Parietal lobe (tissue), 1 donor: ENCODE measurements around the gene PCDHGA6. TPM values are rescaled to one million over a fixed set of nuclear protein-coding genes. Genes with fewer than 3 reads are reported as not detected.

Experiments
- total RNA-seq: library from RNA; depleted of rRNA; stranded (reverse); fragments of >200 nt; gene quantifications from one replicate; pipeline ENCODE4 v1.2.3, GENCODE V29; 2014

Gene PCDHGA6
- total RNA-seq, 1 donor from 2014 or later: 29.1 TPM

DNA sequence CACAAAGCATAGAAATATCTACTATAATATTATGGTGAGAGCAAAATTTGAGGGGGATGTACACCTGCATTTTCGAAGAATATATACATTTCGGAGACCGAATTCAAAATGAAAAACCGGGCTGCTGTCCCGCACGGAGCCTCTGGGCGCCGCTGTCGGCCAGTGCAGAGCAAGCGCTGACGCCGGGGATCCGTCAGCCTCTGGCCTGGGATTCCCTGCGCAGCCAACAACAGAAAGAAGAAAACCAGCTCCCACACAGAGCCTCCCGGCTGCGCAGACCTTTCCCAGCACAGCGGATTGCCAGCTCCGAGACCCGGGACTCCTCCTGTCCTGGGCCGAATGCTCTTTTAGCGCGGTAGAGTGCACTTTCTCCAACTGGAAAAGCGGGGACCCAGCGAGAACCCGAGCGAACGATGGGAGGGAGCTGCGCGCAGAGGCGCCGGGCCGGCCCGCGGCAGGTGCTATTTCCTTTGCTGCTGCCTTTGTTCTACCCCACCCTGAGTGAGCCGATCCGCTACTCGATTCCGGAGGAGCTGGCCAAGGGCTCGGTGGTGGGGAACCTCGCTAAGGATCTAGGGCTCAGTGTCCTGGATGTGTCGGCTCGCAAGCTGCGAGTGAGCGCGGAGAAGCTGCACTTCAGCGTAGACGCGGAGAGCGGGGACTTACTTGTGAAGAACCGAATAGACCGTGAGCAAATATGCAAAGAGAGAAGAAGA lies 34.3 kb downstream of the PCDHGA6 start, which contains the start of gene PCDHGB6:
Gene PCDHGB6 (plus strand): TSS at position 232 of the 716 bp plus-strand sequence. CDS start 182 bp downstream, at position 414.

DNA sequence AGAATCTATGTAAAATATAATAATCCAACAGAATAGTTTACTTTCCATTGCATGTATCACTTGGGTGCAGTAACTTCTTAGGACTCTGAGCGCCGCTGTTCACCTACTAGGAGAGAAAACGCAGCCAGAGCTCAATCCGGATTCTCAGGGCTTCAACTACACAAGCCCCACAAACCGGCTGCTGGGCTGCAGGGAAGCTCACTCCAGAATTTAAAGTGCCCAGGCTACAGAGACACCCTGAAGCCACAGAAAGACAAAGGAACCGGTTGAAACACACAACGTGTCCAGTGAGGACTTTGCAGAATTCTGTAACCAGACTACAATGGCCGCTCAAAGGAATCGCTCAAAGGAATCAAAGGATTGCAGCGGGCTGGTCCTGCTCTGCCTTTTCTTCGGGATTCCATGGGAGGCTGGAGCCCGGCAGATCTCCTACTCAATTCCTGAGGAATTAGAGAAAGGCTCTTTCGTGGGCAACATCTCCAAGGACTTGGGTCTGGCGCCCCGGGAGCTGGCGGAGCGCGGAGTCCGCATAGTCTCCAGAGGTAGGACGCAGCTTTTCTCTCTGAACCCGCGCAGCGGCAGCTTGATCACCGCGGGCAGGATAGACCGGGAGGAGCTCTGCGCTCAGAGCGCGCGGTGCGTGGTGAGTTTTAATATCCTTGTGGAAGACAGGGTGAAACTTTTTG lies 39.3 kb downstream of the PCDHGA6 start, which contains the start of gene PCDHGA10:
Gene PCDHGA10 (plus strand): TSS at position 134 of the 686 bp plus-strand sequence. CDS start 189 bp downstream, at position 323.

DNA sequence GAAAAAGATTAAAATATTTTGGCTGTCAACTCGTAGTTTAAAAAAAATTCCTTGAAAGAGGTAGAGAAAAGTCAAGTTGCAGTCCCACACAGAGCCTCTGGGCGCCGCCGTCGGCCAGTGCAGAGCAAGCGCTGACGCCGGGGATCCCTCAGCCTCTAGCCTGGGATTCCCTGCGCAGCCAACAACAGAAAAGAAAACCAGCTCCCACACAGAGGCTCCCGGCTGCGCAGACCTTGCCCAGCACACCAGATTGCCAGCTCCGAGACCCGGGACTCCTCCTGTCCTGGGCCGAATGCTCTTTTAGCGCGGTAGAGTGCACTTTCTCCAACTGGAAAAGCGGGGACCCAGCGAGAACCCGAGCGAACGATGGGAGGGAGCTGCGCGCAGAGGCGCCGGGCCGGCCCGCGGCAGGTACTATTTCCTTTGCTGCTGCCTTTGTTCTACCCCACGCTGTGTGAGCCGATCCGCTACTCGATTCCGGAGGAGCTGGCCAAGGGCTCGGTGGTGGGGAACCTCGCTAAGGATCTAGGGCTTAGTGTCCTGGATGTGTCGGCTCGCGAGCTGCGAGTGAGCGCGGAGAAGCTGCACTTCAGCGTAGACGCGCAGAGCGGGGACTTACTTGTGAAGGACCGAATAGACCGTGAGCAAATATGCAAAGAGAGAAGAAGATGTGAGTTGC lies 43.9 kb downstream of the PCDHGA6 start, which contains the start of gene PCDHGB7:
Gene PCDHGB7 (plus strand): TSS at position 184 of the 679 bp plus-strand sequence. CDS start 183 bp downstream, at position 367.

DNA sequence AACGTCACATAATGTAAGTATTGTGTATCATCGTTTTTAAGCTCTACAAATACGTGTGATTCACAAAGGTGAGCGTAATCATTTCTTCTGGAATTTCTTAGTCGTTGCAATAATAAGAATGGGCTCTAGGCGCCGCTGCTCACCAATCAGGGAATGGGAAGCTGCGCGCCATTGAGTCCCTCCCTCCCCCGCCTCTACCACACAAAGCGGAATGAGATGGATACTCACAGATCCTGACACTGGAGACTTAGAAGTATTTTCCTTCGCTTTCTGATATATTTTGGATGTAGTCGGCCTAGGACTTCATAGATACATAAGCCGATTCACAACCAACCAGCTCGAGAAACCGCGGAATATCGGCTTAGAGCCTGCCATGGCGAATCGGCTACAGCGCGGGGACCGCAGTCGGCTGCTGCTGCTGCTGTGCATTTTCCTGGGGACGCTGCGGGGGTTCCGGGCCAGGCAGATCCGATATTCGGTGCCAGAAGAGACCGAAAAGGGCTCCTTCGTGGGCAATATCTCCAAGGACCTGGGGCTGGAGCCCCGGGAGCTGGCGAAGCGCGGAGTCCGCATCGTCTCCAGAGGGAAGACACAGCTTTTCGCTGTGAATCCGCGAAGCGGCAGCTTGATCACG lies 47.3 kb downstream of the PCDHGA6 start, which contains the start of gene PCDHGA11:
Gene PCDHGA11 (plus strand): TSS at position 197 of the 634 bp plus-strand sequence. CDS start 177 bp downstream, at position 374.

Other genes with a start within 250 kb of the PCDHGA6 start
- gene PCDHB5, start 238.7 kb upstream of the PCDHGA6 start, total RNA-seq: 16.3 TPM
- gene PCDHB6, start 223.8 kb upstream of the PCDHGA6 start, total RNA-seq: 5.6 TPM
- 17.8 TPM for gene PCDHB7, start 201.2 kb upstream of the PCDHGA6 start, total RNA-seq
- gene PCDHB8, start 196.1 kb upstream of the PCDHGA6 start, total RNA-seq: 15.0 TPM
- gene PCDHB16, start 191.5 kb upstream of the PCDHGA6 start, total RNA-seq: 10.6 TPM
- gene PCDHB9, start 186.7 kb upstream of the PCDHGA6 start, total RNA-seq: 11.9 TPM
- gene PCDHB10, start 181.5 kb upstream of the PCDHGA6 start, total RNA-seq: 26.3 TPM
- gene PCDHB11, start 174.3 kb upstream of the PCDHGA6 start, total RNA-seq: 24.1 TPM
- gene PCDHB12, start 165.2 kb upstream of the PCDHGA6 start, total RNA-seq: 36.9 TPM
- 29.7 TPM for gene PCDHB13, start 160.0 kb upstream of the PCDHGA6 start, total RNA-seq
- 28.2 TPM for gene PCDHB14, start 150.5 kb upstream of the PCDHGA6 start, total RNA-seq
- 32.9 TPM for gene PCDHB15, start 128.5 kb upstream of the PCDHGA6 start, total RNA-seq
- gene SLC25A2, start 69.8 kb upstream of the PCDHGA6 start, total RNA-seq: 0.63 TPM
- gene TAF7, start 53.1 kb upstream of the PCDHGA6 start, total RNA-seq: 77.3 TPM
- gene PCDHGA1, start 43.4 kb upstream of the PCDHGA6 start, total RNA-seq: 9.1 TPM
- gene PCDHGA2, start 35.1 kb upstream of the PCDHGA6 start, total RNA-seq: 11.9 TPM
- 11.0 TPM for gene PCDHGA3, start 30.1 kb upstream of the PCDHGA6 start, total RNA-seq
- gene PCDHGB1, start 23.8 kb upstream of the PCDHGA6 start, total RNA-seq: 20.3 TPM
- 21.6 TPM for gene PCDHGA4, start 18.9 kb upstream of the PCDHGA6 start, total RNA-seq
- 21.9 TPM for gene PCDHGB2, start 13.9 kb upstream of the PCDHGA6 start, total RNA-seq
- 17.8 TPM for gene PCDHGA5, start 9.7 kb upstream of the PCDHGA6 start, total RNA-seq
- gene PCDHGB3, start 3.6 kb upstream of the PCDHGA6 start, total RNA-seq: 31.0 TPM
- 23.8 TPM for gene PCDHGA7, start 8.9 kb downstream of the PCDHGA6 start, total RNA-seq
- 35.4 TPM for gene PCDHGB4, start 13.8 kb downstream of the PCDHGA6 start, total RNA-seq
- gene PCDHGA8, start 18.7 kb downstream of the PCDHGA6 start, total RNA-seq: 30.0 TPM
- 41.6 TPM for gene PCDHGB5, start 24.1 kb downstream of the PCDHGA6 start, total RNA-seq
- gene PCDHGA9, start 28.9 kb downstream of the PCDHGA6 start, total RNA-seq: 38.2 TPM
- 35.4 TPM for gene PCDHGB6, start 34.1 kb downstream of the PCDHGA6 start, total RNA-seq
- 36.3 TPM for gene PCDHGA10, start 39.1 kb downstream of the PCDHGA6 start, total RNA-seq
- 43.5 TPM for gene PCDHGB7, start 43.8 kb downstream of the PCDHGA6 start, total RNA-seq
- gene PCDHGA11, start 47.2 kb downstream of the PCDHGA6 start, total RNA-seq: 40.4 TPM
- 26.9 TPM for gene PCDHGA12, start 56.6 kb downstream of the PCDHGA6 start, total RNA-seq
- 62.3 TPM for gene PCDHGC3, start 102.1 kb downstream of the PCDHGA6 start, total RNA-seq
- 91.7 TPM for gene PCDHGC4, start 111.1 kb downstream of the PCDHGA6 start, total RNA-seq
- gene PCDHGC5, start 115.2 kb downstream of the PCDHGA6 start, total RNA-seq: 20.0 TPM
- 39.8 TPM for gene DIAPH1, start 245.1 kb downstream of the PCDHGA6 start, total RNA-seq